Measurements from ENCODE around the gene SSBP3. TPM values are rescaled to one million over a fixed set of nuclear protein-coding genes. Genes with fewer than 3 reads are reported as not detected.

SSBP3 gene
- total and polyA plus RNA-seq, 2 of the 13 experiments (the other 11 are each of a cell fraction or from before 2014, with no cell fraction given), result 8.5 to 17.6 TPM

GRCh38 chr1:54362881-54363340, 43.3 kb downstream of the SSBP3 start:
- no TSS peak for BruUV-seq (replicated peaks)
- Histone ChIP-seq H3K27me3 (ENCODE audit: control insufficient read depth in 1 of 2, insufficient read depth in 2 of 2, low read length in 2 of 2) (no peaks in the 10 kb centered on the region), H3K9me3 (ENCODE audit: low read length) (no peaks in the 10 kb centered on the region), H3K4me2 (ENCODE audit: low read depth, low read length) (no peak overlapping the region), H3K4me3 (replicated peaks in 1 of 3; ENCODE audit: insufficient read depth in 1 of 3, low read depth in 2 of 3, low read length in 3 of 3) (no peak overlapping the region), H3K79me2 (ENCODE audit: insufficient read depth, low read length) (no peaks in the 10 kb centered on the region), H3K9ac (ENCODE audit: insufficient read depth, low read depth, low read length) (no peak overlapping the region), H4K20me1 (ENCODE audit: insufficient read depth, low read length) (no peaks in the 10 kb centered on the region), H3K36me3 (replicated peaks in 1 of 2; ENCODE audit: control insufficient read depth in 1 of 2, insufficient read depth in 2 of 2, low read length in 2 of 2) (peaks cover 2 to 11% of the 10 kb centered on the region in 2 experiments; a peak in 3 of 5 replicates), H2AFZ (ENCODE audit: low read length) (no peak overlapping the region), H3K4me1 (ENCODE audit: insufficient read depth, low read length) (no peaks in the 10 kb centered on the region), H3K27ac (ENCODE audit: extremely low read length, insufficient read depth, low read length) (no peak overlapping the region)
- WGBS (ENCODE audit: low lambda C conversion rate), result 95% methylated on average over 2 of the region's 2 CpGs
- no peak for TF ChIP-seq FOXJ3 (CRISPR knock-in tag; IDR thresholded peaks at IDR 0.05; ENCODE audit: borderline replicate concordance)
- TF ChIP-seq ZNF451 (CRISPR knock-in tag; IDR thresholded peaks at IDR 0.05), result no peak
- no peak for TF ChIP-seq ZNF136 (CRISPR knock-in tag; IDR thresholded peaks at IDR 0.05; ENCODE audit: low read depth)
- TF ChIP-seq ZNF629 (CRISPR knock-in tag; conservative IDR thresholded peaks at IDR 0.05), result peak; percentile 73
- no peak for TF ChIP-seq SAFB2 (CRISPR knock-in tag; IDR thresholded peaks at IDR 0.05; ENCODE audit: borderline replicate concordance, low read depth)
- ATAC-seq (no peak), DNase-seq (ENCODE audit: low spot score) (no peak), FAIRE-seq (no peak)
- CTCF ChIA-PET (ENCODE audit: low intra/inter-chr PET ratio, low total read pairs), result no interaction called here
- in situ Hi-C loops (cut with HindIII; ENCODE audit: extremely low pct_ligation_motif_present, low pct_unique_long_range_greater_than_20kb), result no loop called here
- POLR2A ChIA-PET, result no interaction called here
- intact Hi-C loops (cut with micrococcal nuclease; ENCODE audit: unreplicated experiment), result no loop called here

GRCh38 chr1:54361342-54361741, 44.9 kb downstream of the SSBP3 start:
- Histone ChIP-seq H4K20me1 (ENCODE audit: insufficient read depth, low read length) (no peaks in the 10 kb centered on the region), H3K9ac (ENCODE audit: insufficient read depth, low read depth, low read length) (no peak overlapping the region), H3K4me2 (ENCODE audit: low read depth, low read length) (no peak overlapping the region), H3K27ac (ENCODE audit: extremely low read length, insufficient read depth, low read length) (no peak overlapping the region), H3K79me2 (ENCODE audit: insufficient read depth, low read length) (no peaks in the 10 kb centered on the region), H3K9me3 (ENCODE audit: low read length) (no peaks in the 10 kb centered on the region), H3K27me3 (ENCODE audit: control insufficient read depth in 1 of 2, insufficient read depth in 2 of 2, low read length in 2 of 2) (no peaks in the 10 kb centered on the region), H3K4me3 (replicated peaks in 1 of 3; ENCODE audit: insufficient read depth in 1 of 3, low read depth in 2 of 3, low read length in 3 of 3) (no peak overlapping the region), H3K36me3 (replicated peaks in 1 of 2; ENCODE audit: control insufficient read depth in 1 of 2, insufficient read depth in 2 of 2, low read length in 2 of 2) (peaks cover 2 to 11% of the 10 kb centered on the region in 2 experiments; a peak in 3 of 5 replicates), H3K4me1 (ENCODE audit: insufficient read depth, low read length) (peaks cover 13% of the 10 kb centered on the region), H2AFZ (ENCODE audit: low read length) (no peak overlapping the region)
- intact Hi-C loops (cut with micrococcal nuclease; ENCODE audit: unreplicated experiment) (no loop called here), in situ Hi-C loops (cut with HindIII; ENCODE audit: extremely low pct_ligation_motif_present, low pct_unique_long_range_greater_than_20kb) (no loop called here)
- ChIA-PET CTCF (ENCODE audit: low intra/inter-chr PET ratio, low total read pairs) (no interaction called here), POLR2A (no interaction called here)
- no peak for DNase-seq (ENCODE audit: low spot score)
- 89% methylated on average over 8 of the region's 12 CpGs for WGBS (ENCODE audit: low lambda C conversion rate)
- FAIRE-seq, result no peak
- BruUV-seq (replicated peaks), result no TSS peak
- ATAC-seq, result peak; percentile 31; the same call in 1 of the 3 replicates
- TF ChIP-seq, protein P1, sequence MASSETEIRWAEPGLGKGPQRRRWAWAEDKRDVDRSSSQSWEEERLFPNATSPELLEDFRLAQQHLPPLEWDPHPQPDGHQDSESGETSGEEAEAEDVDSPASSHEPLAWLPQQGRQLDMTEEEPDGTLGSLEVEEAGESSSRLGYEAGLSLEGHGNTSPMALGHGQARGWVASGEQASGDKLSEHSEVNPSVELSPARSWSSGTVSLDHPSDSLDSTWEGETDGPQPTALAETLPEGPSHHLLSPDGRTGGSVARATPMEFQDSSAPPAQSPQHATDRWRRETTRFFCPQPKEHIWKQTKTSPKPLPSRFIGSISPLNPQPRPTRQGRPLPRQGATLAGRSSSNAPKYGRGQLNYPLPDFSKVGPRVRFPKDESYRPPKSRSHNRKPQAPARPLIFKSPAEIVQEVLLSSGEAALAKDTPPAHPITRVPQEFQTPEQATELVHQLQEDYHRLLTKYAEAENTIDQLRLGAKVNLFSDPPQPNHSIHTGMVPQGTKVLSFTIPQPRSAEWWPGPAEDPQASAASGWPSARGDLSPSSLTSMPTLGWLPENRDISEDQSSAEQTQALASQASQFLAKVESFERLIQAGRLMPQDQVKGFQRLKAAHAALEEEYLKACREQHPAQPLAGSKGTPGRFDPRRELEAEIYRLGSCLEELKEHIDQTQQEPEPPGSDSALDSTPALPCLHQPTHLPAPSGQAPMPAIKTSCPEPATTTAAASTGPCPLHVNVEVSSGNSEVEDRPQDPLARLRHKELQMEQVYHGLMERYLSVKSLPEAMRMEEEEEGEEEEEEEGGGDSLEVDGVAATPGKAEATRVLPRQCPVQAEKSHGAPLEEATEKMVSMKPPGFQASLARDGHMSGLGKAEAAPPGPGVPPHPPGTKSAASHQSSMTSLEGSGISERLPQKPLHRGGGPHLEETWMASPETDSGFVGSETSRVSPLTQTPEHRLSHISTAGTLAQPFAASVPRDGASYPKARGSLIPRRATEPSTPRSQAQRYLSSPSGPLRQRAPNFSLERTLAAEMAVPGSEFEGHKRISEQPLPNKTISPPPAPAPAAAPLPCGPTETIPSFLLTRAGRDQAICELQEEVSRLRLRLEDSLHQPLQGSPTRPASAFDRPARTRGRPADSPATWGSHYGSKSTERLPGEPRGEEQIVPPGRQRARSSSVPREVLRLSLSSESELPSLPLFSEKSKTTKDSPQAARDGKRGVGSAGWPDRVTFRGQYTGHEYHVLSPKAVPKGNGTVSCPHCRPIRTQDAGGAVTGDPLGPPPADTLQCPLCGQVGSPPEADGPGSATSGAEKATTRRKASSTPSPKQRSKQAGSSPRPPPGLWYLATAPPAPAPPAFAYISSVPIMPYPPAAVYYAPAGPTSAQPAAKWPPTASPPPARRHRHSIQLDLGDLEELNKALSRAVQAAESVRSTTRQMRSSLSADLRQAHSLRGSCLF (CRISPR knock-in tag; IDR thresholded peaks at IDR 0.05; ENCODE audit: borderline replicate concordance), result no peak
- TF ChIP-seq STAG1 (CRISPR knock-in tag; IDR thresholded peaks at IDR 0.05), result peak; percentile 54
- no peak for TF ChIP-seq KDM1A (CRISPR knock-in tag; IDR thresholded peaks at IDR 0.05)
- TF ChIP-seq ZBTB38 (CRISPR knock-in tag; IDR thresholded peaks at IDR 0.05), result peak; percentile 71
- TF ChIP-seq ZNF691 (CRISPR knock-in tag; IDR thresholded peaks at IDR 0.05; ENCODE audit: borderline replicate concordance, low read depth), result no peak
- TF ChIP-seq NR2F1 (CRISPR knock-in tag; IDR thresholded peaks at IDR 0.05), result no peak
- TF ChIP-seq MEIS1 (CRISPR knock-in tag; IDR thresholded peaks at IDR 0.05; ENCODE audit: borderline replicate concordance), result no peak
- no peak for TF ChIP-seq GPN1 (CRISPR knock-in tag; IDR thresholded peaks at IDR 0.05; ENCODE audit: borderline replicate concordance)
- TF ChIP-seq ZNF720 (CRISPR knock-in tag; IDR thresholded peaks at IDR 0.05), result no peak
